NB4 (cell line): Measurements from ENCODE around the gene CBX4.
A peak's percentile ranks its signal among the peaks of the same experiment; 100 is the strongest.

Experiments used
- DNase-seq: peaks from one replicate; pipeline ENCODE4 v3.0.0; 2010; ENCODE audit warnings: low read depth
- H3K4me3 ChIP-seq: one replicate; pipeline ENCODE4 v1.5.1; 2011; ENCODE audit warnings: mild to moderate bottlenecking, low read depth, low read length, moderate library complexity
- MYC ChIP-seq: IDR thresholded peaks from 2 replicates; pipeline ENCODE4 v1.6.1; 2011; ENCODE audit warnings: low read depth, low read length
- POLR2A ChIP-seq: IDR thresholded peaks from 2 replicates; pipeline ENCODE4 v1.6.1; 2011; ENCODE audit warnings: mild to moderate bottlenecking; ENCODE audit not compliant: insufficient read length; ENCODE audit errors: extremely low read depth
- TF ChIP-seq, protein P1 (sequence below): IDR thresholded peaks from 2 replicates; pipeline ENCODE4 v1.6.1; 2011; ENCODE audit warnings: low read depth, low read length
- TF ChIP-seq, protein P2 (sequence below): IDR thresholded peaks from one replicate; pipeline ENCODE4 v1.5.1; 2012; ENCODE audit warnings: low read depth, low read length

Gene CBX4

DNA sequence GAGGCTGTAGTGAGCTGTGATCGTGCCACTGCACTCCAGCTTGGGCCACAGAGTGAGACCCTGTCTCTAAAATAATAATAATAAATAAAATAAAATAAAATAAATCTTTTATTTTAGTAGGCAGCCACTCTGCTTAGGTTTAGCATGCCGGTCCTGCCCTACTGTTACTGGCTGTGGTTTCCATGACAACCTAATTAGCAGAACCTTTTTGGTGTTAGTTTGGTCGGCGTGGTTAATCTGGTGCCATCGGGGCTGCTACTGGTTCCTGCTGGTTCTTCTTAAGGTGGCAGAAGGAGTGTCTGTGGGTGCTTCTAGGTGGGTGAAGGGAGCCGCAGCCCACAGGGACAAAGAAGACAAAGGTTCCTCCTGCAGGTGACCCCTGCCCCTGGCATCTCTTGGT is 37.8 kb upstream of the CBX4 start:
- TF ChIP-seq POLR2A (no peak), MYC (no peak)
- TF ChIP-seq, protein P1, sequence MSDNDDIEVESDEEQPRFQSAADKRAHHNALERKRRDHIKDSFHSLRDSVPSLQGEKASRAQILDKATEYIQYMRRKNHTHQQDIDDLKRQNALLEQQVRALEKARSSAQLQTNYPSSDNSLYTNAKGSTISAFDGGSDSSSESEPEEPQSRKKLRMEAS, result no peak
- TF ChIP-seq, protein P2, sequence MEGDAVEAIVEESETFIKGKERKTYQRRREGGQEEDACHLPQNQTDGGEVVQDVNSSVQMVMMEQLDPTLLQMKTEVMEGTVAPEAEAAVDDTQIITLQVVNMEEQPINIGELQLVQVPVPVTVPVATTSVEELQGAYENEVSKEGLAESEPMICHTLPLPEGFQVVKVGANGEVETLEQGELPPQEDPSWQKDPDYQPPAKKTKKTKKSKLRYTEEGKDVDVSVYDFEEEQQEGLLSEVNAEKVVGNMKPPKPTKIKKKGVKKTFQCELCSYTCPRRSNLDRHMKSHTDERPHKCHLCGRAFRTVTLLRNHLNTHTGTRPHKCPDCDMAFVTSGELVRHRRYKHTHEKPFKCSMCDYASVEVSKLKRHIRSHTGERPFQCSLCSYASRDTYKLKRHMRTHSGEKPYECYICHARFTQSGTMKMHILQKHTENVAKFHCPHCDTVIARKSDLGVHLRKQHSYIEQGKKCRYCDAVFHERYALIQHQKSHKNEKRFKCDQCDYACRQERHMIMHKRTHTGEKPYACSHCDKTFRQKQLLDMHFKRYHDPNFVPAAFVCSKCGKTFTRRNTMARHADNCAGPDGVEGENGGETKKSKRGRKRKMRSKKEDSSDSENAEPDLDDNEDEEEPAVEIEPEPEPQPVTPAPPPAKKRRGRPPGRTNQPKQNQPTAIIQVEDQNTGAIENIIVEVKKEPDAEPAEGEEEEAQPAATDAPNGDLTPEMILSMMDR, result no peak
- DNase-seq, result no peak
- H3K4me3 ChIP-seq, result no peak overlapping the region

DNA sequence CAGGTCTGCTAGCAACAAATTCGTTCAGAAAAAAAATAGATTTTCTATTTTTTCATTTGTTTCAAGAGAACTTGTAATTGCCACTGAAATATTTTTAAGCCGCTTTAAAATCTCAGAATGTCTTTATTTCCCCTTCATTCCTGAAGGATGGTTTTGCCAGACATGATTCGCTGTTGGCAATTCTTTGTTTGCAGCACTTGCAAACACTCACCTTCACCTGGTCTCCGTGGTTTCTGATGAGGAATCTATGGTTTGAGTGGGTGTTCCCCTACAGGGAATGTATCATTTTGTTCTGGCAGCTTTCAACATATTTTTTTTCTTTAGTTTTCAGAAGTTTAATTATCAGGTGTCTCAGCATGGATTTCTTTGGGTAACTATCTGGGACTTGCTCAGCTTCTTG is 36.3 kb upstream of the CBX4 start:
- H3K4me3 ChIP-seq, result no peak overlapping the region
- no peak for DNase-seq
- TF ChIP-seq, protein P1, result no peak
- TF ChIP-seq MYC (no peak), POLR2A (no peak)
- TF ChIP-seq, protein P2, result no peak

DNA sequence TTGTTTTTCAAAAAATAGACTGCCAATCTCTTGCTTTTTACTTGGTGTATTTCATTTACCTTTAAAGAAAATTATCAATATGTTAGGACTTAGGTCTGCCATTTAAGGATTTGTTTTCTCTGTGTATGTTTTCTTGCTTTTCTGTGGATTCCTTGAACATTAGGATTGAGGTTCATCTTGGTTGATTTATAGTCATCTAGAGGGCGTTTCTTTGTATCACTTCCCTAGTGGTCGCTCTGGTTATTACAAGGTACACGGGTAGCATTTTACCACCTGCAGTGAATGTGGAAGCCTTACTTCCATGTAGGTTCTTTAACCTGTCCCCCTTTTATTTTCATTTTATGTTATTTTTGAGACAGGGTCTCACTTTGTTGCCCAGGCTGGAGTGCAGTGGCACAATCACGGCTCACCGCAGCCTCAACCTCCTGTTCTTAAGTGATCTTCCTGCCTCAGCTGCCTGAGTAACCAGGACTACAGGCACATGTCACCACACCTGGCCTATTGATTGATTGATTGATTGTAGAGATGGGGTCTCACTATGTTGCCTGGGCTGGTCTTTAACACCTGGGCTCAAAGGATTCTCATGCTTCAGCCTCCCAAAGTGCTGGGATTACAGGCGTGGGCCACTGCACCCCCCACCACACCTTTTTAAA is 35.2 kb upstream of the CBX4 start:
- peak; percentile 53 for DNase-seq
- no peak overlapping the region for H3K4me3 ChIP-seq
- TF ChIP-seq, protein P2, result peak; percentile 72
- TF ChIP-seq, protein P1, result no peak

DNA sequence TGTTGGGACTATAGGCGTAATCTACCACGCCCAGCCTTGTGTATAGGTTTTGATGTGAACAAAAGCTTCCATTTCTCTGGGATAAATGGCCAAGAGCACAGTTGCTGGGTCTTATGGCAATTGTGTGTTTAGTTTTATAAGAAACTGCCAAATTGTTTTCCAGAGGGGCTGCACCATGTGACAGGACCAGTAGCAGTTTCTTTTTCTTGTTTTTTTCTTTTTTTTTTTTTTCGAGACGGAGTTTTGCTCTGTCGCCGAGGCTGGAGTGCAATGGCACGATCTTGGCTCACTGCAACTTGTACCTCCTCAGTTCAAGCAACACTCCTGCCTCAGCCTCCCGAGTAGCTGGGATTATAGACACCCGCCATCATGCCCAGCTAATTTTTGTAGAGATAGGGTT is 34.3 kb upstream of the CBX4 start:
- no peak overlapping the region for H3K4me3 ChIP-seq
- TF ChIP-seq, protein P1, result no peak
- DNase-seq, result no peak

DNA sequence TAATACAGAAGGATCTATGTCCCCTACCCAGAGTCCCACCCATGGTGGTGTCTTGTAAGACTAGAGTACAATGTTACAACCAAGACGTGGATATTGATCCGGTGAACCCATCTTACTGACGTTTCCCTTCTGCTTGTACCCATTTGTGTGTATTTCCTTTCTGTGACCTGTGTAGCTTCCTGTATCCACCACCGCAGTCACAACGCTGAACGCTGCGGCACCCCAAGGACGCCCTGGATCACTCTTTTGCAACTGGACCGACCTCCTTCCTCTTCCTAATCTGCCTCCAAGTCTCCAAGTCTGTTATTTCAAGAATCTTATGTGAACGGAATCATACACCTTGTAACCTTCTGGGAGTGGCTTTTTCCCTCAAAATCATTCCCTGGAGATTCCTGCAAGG is 33.5 kb upstream of the CBX4 start:
- TF ChIP-seq, protein P1, result no peak
- TF ChIP-seq POLR2A, result no peak
- TF ChIP-seq MYC, result no peak
- TF ChIP-seq, protein P2, result no peak
- no peak for DNase-seq
- H3K4me3 ChIP-seq, result no peak overlapping the region

DNA sequence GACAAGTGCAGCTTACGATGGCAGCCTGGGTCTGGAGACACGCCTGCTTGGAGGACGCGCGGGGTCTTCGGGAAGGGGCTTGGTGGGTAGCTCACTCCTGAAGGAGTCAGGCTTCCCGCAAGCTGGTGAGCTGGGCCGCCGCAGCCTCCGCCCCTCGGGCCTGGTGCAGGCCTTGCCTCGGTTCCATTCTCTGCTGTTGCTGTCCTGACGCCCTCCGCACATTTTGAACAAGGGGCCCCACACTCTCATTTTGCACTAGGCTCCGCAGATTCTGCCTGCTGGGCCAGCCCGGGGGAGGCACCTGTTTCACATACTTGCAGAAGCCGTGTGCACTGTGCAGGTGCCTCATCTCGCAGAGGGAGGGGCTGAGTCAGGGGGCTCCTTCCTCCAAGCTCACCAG is 31.9 kb upstream of the CBX4 start:
- no peak overlapping the region for H3K4me3 ChIP-seq
- DNase-seq, result no peak
- TF ChIP-seq, protein P1, result no peak
- TF ChIP-seq, protein P2, result no peak
- TF ChIP-seq POLR2A, result no peak
